GM18511 (cell line): Measurements from ENCODE around the gene GPC5.
"Not testable (repeated sequence)": the region's sequence is repeated elsewhere in the genome, so short reads cannot be mapped to it uniquely, and the experiment has no call there.

Experiments used
- ATAC-seq: cut with Tn5 transposase; IDR thresholded peaks from one replicate; pipeline ENCODE4 v1.9.1; 2021; ENCODE audit warnings: mild to moderate bottlenecking, moderate library complexity; ENCODE audit not compliant: unreplicated experiment

Gene GPC5

DNA sequence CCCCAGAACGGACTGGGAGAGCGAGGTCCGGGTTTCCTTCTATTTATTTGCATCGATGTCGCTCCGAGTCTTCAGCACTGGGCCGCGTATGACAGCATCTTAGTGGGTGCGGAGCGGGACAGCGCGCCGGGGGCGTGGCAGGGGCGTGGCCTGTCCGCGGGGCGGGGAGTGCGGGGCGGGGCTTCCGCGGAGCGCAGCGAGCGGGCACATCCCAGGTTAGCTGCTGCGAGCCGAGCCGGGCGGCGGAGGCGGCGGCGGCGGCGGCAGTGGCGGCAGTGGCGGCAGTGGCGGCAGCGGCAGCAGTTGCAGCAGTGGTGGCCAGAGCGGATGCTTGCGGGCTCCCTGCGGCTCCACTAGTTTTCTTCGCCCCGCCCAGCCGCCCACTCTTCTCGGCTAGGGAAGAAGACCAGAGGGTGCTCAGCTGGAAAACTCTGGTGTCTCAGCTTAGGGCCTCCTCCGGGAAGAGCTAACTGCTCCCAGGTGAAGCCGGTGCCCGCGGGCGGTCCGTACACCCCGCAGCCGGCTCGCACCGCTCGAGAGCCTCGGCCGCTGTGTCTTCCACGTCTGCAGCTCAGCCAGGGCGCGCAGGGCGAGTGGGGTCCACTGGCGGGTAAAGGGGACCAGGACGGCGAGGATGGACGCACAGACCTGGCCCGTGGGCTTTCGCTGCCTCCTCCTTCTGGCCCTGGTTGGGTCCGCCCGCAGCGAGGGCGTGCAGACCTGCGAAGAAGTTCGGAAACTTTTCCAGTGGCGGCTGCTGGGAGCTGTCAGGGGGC lies at the start of gene GPC5:
GPC5 (plus strand) TSS at position 209 of the 776 bp plus-strand sequence.
- peak; percentile 89 for ATAC-seq

GRCh38 chr13:91348906-91349435 lies 49.5 kb upstream of the GPC5 start:
- ATAC-seq, result peak; percentile 54

DNA sequence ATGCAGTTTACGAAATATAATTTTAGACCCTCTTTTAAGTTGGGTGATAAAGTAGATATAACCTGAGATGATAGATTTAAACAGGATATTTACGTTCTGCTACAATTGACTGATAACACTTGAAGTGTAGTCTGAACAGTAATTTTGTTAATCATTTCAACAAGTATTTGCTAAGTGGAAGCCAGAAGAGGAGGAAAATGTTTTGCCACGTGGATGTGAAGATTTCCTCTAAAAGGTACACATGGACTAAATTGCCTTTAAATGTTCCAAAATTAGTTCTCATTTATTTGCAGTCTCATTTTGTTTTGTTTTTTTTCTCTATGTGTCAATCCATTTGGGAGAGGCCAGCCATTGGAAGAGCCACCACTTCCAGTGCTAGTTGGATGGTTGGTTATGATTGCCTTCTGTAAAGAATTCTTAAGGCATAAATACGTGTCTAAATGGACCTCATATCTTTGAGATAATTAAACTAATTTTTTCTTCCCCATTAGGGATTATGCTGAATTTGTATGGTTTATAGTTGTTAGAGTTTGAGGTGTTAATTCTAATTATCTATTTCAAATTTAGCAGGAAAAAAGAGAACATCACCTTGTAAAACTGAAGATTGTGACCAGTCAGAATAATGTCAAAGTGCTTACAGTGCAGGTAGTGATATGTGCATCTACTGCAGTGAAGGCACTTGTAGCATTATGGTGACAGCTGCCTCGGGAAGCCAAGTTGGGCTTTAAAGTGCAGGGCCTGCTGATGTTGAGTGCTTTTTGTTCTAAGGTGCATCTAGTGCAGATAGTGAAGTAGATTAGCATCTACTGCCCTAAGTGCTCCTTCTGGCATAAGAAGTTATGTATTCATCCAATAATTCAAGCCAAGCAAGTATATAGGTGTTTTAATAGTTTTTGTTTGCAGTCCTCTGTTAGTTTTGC lies 48.2 kb upstream of the GPC5 start:
- ATAC-seq, result no peak

DNA sequence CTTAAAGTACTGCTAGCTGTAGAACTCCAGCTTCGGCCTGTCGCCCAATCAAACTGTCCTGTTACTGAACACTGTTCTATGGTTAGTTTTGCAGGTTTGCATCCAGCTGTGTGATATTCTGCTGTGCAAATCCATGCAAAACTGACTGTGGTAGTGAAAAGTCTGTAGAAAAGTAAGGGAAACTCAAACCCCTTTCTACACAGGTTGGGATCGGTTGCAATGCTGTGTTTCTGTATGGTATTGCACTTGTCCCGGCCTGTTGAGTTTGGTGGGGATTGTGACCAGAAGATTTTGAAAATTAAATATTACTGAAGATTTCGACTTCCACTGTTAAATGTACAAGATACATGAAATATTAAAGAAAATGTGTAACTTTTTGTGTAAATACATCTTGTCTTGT lies 47.3 kb upstream of the GPC5 start:
- ATAC-seq, result no peak

DNA sequence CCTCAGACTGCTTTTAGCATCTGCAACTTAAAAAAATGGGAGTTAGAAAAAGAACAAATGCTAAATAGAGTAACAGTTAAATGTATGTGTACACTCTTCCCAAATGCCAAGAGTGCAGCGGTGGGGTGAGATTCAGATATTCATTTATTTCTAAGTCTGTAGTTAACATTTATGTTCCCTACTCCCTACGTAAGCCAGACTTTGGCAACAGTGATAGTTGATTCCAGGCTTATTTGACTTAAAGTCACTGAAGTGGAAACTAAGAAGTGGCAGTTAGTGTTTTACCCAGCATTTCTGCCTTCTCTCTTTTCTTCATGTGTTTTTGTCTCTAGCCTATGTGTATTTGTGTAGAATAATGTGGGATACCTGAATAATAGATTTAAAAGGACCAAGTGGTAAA lies 46.4 kb upstream of the GPC5 start:
- no peak for ATAC-seq

DNA sequence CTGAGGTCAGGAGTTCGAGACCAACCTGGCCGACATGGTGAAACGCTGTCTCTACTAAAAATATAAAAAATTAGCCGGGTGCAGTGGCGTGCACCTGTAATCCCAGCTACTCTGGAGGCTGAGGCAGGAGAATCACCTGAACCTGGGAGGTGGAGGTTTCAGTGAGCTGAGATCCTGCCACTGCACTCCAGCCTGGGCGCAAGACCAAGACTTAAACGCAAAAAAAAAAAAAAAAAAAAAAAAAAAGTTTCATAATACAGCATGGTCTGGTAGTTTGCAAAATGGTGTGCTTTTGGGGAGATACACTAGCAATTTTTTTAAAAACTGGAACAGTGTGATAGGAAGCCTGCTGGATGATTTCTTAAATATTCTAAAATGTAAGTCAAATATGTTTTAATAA lies 45.5 kb upstream of the GPC5 start:
- ATAC-seq, result not testable (repeated sequence)

DNA sequence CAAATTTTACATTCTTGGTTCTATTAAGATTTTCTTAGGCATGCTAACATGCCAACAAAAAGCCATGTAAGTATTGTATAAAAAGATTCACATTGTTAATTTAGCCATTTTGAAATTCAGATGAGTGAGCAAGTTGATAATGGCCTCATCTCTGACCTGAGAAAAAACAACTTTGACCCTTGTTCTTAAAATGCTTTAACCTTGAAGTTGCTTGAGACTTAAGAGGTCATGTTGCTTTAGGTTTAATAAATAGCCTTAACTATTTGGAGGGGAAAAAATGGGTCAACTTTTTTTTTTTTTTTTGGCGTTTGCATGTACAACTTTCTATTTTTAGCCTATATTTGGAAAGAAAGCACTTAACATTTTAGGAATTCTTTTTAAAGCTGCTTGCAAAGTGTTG lies 44.9 kb upstream of the GPC5 start:
- no peak for ATAC-seq

DNA sequence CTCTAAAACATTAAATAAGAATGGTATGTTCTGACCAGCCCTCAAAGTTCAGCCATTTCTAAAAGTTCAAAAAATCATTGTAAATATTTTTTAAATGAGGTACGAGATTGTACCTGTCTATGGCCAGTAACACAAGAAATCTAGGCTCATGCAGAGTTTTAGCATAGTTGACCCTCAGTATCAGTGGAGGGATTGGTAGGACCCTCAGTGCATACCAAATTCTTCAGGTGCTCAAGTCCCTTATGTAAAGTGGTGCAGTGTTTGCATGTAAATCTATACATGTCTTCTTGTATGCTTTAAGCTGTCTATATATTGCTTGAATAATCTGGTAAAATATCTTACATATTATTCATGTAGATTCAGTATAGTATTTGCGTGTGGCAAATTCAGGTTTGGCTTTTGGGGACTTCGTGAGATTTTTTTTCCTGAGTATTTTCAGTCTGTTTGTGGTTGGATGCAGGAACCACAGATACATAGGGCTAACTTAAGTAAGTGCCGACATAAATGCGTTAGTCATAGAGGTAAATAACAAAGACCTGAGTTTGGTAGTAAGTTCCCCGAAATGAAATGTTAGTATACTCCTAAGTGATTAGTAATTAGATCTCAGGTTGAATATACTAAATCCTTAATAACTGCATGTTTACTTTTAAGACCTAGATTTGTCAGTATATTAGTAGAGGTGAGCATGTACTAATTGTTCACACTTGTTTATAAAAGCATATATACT lies 43.2 kb upstream of the GPC5 start:
- no peak for ATAC-seq

DNA sequence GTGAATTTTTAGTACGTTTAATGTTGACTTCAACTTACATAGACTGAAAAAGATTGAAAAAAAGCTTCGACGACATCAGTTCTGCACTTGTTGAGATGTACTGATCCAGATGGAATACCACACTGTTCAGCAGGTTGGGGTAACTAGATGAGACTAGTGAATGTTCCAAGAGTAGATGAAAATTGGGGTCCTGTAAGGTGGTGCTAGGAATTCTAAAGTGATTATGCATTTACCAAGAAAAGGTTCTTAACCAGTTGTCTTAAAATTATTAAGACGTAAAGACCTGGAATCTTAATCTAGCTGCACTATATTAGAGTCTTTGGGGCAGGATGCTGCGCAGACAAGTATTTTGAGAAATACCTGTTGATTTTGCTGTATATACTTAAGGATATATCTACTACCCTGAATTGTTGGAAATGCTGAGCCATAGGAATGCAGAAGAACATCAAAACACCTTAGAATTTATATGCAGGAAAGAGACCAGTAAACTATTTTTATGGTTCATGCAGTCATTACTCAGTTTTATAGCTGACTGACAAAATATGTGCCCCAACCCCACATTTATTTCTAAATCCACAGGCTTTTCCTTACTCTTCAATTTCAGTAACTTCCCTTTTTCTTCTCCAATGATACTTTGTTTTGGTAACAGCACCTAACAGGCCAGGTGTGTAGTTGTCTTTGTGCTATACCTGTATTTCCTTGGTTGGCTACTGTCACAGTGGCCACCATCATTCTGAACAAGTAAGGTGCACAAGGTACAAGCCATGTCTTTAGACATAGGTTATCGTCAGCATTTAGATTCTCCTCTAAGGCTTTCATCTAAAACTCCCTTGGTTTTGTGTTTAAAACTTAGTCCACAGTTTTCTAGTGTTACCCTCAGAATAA lies 42.4 kb upstream of the GPC5 start:
- ATAC-seq, result no peak

- ATAC-seq, result no peak
Measured at GRCh38 chr13:91356919-91357612, 41.4 kb upstream of the GPC5 start.

GRCh38 chr13:91357613-91358386 lies 40.6 kb upstream of the GPC5 start:
- ATAC-seq, result no peak

DNA sequence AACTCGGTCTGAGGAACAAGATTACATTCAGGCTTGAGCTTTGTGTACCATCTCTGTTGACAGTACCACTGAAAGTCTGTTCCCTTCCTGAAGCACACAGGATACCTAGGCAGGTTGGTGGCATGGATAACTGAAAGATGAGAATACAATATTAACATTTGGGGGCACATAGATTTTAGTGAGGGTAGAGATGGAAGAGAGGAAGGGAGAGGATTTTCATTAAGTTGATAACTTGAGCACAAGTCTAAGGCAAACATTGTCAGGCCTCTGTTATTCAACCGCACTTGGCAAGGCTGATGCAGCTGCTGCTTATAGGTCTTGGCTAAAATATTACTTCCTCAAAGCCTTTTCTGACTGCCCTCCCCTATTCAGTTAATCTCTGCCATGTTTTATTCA lies 40.0 kb upstream of the GPC5 start:
- no peak for ATAC-seq

DNA sequence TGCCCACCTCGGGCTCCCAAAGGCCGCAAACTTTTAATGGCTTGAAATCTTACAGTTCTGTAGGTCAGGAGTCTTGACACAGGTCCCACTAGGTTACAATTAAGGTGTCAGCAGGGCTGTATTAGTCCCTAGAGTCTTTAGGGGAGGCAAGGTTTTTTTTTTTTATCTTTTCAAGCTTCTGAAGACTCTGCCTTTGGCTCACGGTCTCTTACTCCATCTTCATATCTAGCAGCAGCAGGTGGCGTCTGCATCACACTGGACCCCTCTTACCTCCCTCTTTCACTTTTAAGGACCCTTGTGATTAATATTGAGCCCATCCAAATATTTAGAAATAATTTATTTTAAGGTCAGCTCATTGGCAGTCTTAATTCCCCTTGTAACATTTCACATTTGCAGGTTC lies 39.3 kb upstream of the GPC5 start:
- ATAC-seq, result no peak

GRCh38 chr13:91359631-91360030 lies 38.8 kb upstream of the GPC5 start:
- no peak for ATAC-seq

GRCh38 chr13:91360246-91360751 lies 38.1 kb upstream of the GPC5 start:
- ATAC-seq, result no peak

DNA sequence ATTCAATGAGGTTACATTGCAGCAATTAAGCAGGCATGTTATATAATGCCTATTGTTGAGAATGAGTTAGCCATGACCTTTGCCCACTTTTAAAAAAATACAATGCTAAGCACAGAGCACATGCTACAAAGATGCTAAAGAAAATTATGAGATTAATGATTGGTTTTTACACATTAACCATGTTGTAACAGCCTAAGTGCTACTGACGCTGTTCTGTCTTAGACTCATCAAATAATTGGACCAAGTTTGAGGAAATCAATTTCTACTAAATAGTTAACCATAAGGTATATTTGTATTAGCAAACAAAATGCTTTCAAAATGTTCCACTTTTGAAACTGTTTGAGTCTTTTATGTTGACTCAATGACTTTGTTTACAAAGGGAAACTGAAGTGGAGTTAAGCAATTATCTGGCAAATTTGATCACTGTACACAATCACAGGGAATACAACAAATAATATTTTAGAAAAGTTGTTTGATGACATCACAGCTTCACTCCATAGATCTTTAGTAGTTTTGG lies 36.6 kb upstream of the GPC5 start:
- ATAC-seq, result no peak

- ATAC-seq, result no peak
Measured at GRCh38 chr13:91362908-91363307, 35.5 kb upstream of the GPC5 start.

GRCh38 chr13:91368101-91368500 lies 30.3 kb upstream of the GPC5 start:
- peak; percentile 38 for ATAC-seq
